IMR-90 (cell line): ENCODE data around the gene PDE6H. TPM values are rescaled to one million over a fixed set of nuclear protein-coding genes. Genes with fewer than 3 reads are reported as not detected.

ENCODE experiments used
- ATAC-seq: fragments of 200-7000 bp; cut with Tn5 transposase; 2 replicates; pipeline ENCODE4 v1.9.1; 2020; ENCODE audit warnings: low read depth, mild to moderate bottlenecking, moderate library complexity
- BruUV-seq: library from RNA; stranded (reverse); fragments of 400-500 nt; replicated peaks from 2 replicates; lab custom pipeline; 2021; lab: Mats Ljungman, UMichigan
- CTCF ChIA-PET: fragments of 300-600 bp; formaldehyde crosslinking; extraction: SDS; loops from one replicate; lab custom pipeline; 2021; ENCODE audit warnings: antibody characterized with exemption; lab: Yijun Ruan, JAX
- POLR2A ChIA-PET: fragments of 300-600 bp; sonication (Branson Sonifier 250); formaldehyde crosslinking; loops from one replicate; lab custom pipeline; 2022; ENCODE audit warnings: antibody characterized with exemption; ENCODE audit not compliant: unreplicated experiment; lab: Charles Lee
- DNase-seq: peaks from one replicate; pipeline ENCODE4 v3.0.0; 2013
- H2AFZ ChIP-seq: replicated peaks from 2 replicates; pipeline ENCODE3; 2013; ENCODE audit warnings: low read length, mild to moderate bottlenecking; ENCODE audit not compliant: poor library complexity
- H2AK5ac ChIP-seq: 2 replicates; pipeline ENCODE4 v1.6.1; 2013; ENCODE audit warnings: low read depth, low read length, inconsistent platforms
- H2AK9ac ChIP-seq: replicated peaks from 2 replicates; pipeline ENCODE3; 2013; ENCODE audit warnings: mild to moderate bottlenecking, low read depth, low read length, moderate library complexity; ENCODE audit not compliant: poor library complexity
- H2BK120ac ChIP-seq: 2 replicates; pipeline ENCODE4 v1.6.1; 2013; ENCODE audit warnings: low read depth, low read length, inconsistent platforms
- H2BK15ac ChIP-seq: 3 replicates; pipeline ENCODE4 v1.6.1; 2013; ENCODE audit warnings: low read depth, low read length, inconsistent platforms
- H2BK20ac ChIP-seq: 2 replicates; pipeline ENCODE4 v1.6.1; 2013; ENCODE audit warnings: low read depth, mild to moderate bottlenecking, inconsistent platforms, low read length, moderate library complexity
- H2BK5ac ChIP-seq: 2 replicates; pipeline ENCODE4 v1.6.1; 2013; ENCODE audit warnings: mild to moderate bottlenecking, low read depth, low read length, inconsistent platforms; ENCODE audit not compliant: poor library complexity, severe bottlenecking
- H3K14ac ChIP-seq: replicated peaks from 2 replicates; pipeline ENCODE4 v1.6.1; 2013; ENCODE audit warnings: low read depth, low read length, inconsistent platforms
- H3K18ac ChIP-seq: 2 replicates; pipeline ENCODE4 v1.6.1; 2013; ENCODE audit warnings: low read depth, low read length, control low read depth
- H3K23ac ChIP-seq: 2 replicates; pipeline ENCODE4 v1.6.1; 2013; ENCODE audit warnings: low read depth, low read length, inconsistent platforms
- H3K27ac ChIP-seq: 2 replicates; pipeline ENCODE4 v1.5.1; 2013; ENCODE audit warnings: mild to moderate bottlenecking, control low read depth, low read length; ENCODE audit not compliant: insufficient read depth
- H3K27me3 ChIP-seq: 2 replicates; pipeline ENCODE4 v1.6.1; 2013; ENCODE audit warnings: low read length; ENCODE audit not compliant: control insufficient read depth, insufficient read depth
- H3K36me3 ChIP-seq: 2 replicates; pipeline ENCODE4 v1.6.1; 2013; ENCODE audit warnings: low read length, mixed read lengths; ENCODE audit not compliant: control insufficient read depth, insufficient read depth
- H3K4ac ChIP-seq: 2 replicates; pipeline ENCODE4 v1.6.1; 2013; ENCODE audit warnings: low read depth, low read length, inconsistent platforms
- H3K4me1 ChIP-seq: 2 replicates; pipeline ENCODE4 v1.6.1; 2013; ENCODE audit warnings: low read length, mixed read lengths; ENCODE audit not compliant: control insufficient read depth, insufficient read depth
- H3K4me2 ChIP-seq: 2 replicates; pipeline ENCODE4 v1.6.1; 2013; ENCODE audit warnings: low read depth, mild to moderate bottlenecking, control low read depth, low read length, moderate library complexity
- H3K4me3 ChIP-seq: 2 replicates; pipeline ENCODE4 v1.5.1; 2013; ENCODE audit warnings: low read depth, mild to moderate bottlenecking, control low read depth, low read length, moderate library complexity; ENCODE audit not compliant: insufficient read depth
- H3K56ac ChIP-seq: 2 replicates; pipeline ENCODE4 v1.6.1; 2013; ENCODE audit warnings: low read length, inconsistent platforms; ENCODE audit not compliant: insufficient read depth; ENCODE audit errors: extremely low read depth
- H3K79me1 ChIP-seq, 2 experiments: 2 replicates each; pipeline ENCODE4 v1.6.1; 2013; ENCODE audit warnings: low read length in 2 of 2, inconsistent platforms in 1 of 2, low read depth in 1 of 2
- H3K9ac ChIP-seq: 2 replicates; pipeline ENCODE4 v1.6.1; 2013; ENCODE audit warnings: low read depth, low read length, control low read depth
- H3K9me1 ChIP-seq: 2 replicates; pipeline ENCODE4 v1.6.1; 2013; ENCODE audit warnings: low read length, inconsistent platforms; ENCODE audit not compliant: insufficient read depth
- H3K9me3 ChIP-seq: 2 replicates; pipeline ENCODE4 v1.6.1; 2013; ENCODE audit warnings: low read length; ENCODE audit not compliant: control insufficient read depth, insufficient read depth
- H4K20me1 ChIP-seq: 2 replicates; pipeline ENCODE4 v1.6.1; 2013; ENCODE audit warnings: low read length, inconsistent platforms; ENCODE audit not compliant: insufficient read depth
- H4K5ac ChIP-seq: 2 replicates; pipeline ENCODE4 v1.6.1; 2013; ENCODE audit warnings: mild to moderate bottlenecking, low read depth, low read length, control low read depth
- H4K8ac ChIP-seq, 2 experiments: 2 replicates each; pipeline ENCODE4 v1.6.1; 2013; ENCODE audit warnings: low read depth in 2 of 2, low read length in 2 of 2, control low read depth in 1 of 2, inconsistent platforms in 1 of 2
- H4K91ac ChIP-seq: 2 replicates; pipeline ENCODE4 v1.6.1; 2013; ENCODE audit warnings: low read depth, low read length, inconsistent platforms; ENCODE audit not compliant: insufficient read depth
- BHLHE40 ChIP-seq: fragments of 150-350 bp; IDR thresholded peaks from 2 replicates; pipeline ENCODE4 v1.6.1; 2016; ENCODE audit warnings: mild to moderate bottlenecking, low read depth, low read length
- CEBPB ChIP-seq: IDR thresholded peaks from 2 replicates; pipeline ENCODE4 v1.6.1; 2012; ENCODE audit warnings: low read depth, low read length, improper control_type of control experiment
- CHD1 ChIP-seq: IDR thresholded peaks from 2 replicates; pipeline ENCODE4 v1.6.1; 2012; ENCODE audit warnings: low read depth, low read length, improper control_type of control experiment
- FOS ChIP-seq: fragments of 150-350 bp; IDR thresholded peaks from 2 replicates; pipeline ENCODE4 v1.6.1; 2016; ENCODE audit warnings: low read depth, low read length
- MAFK ChIP-seq: IDR thresholded peaks from 2 replicates; pipeline ENCODE4 v1.6.1; 2012; ENCODE audit warnings: low read depth, low read length, improper control_type of control experiment
- MAZ ChIP-seq: IDR thresholded peaks from 2 replicates; pipeline ENCODE4 v1.6.1; 2012; ENCODE audit warnings: low read depth, mild to moderate bottlenecking, low read length, improper control_type of control experiment, moderate library complexity, borderline replicate concordance
- MXI1 ChIP-seq: IDR thresholded peaks from 2 replicates; pipeline ENCODE4 v1.6.1; 2012; ENCODE audit warnings: low read depth, mild to moderate bottlenecking, low read length, moderate library complexity, borderline replicate concordance
- NFE2L2 ChIP-seq: fragments of 150-350 bp; IDR thresholded peaks from 2 replicates; pipeline ENCODE4 v1.6.1; 2016; ENCODE audit warnings: low read depth, mild to moderate bottlenecking, low read length
- POLR2A ChIP-seq: IDR thresholded peaks from 2 replicates; pipeline ENCODE4 v1.6.1; 2012; ENCODE audit warnings: mild to moderate bottlenecking, low read depth, low read length
- RAD21 ChIP-seq: IDR thresholded peaks from 2 replicates; pipeline ENCODE4 v1.6.1; 2012; ENCODE audit warnings: low read length, improper control_type of control experiment
- RCOR1 ChIP-seq: IDR thresholded peaks from 2 replicates; pipeline ENCODE4 v1.6.1; 2012; ENCODE audit warnings: mild to moderate bottlenecking, low read length, improper control_type of control experiment; ENCODE audit not compliant: insufficient replicate concordance
- RFX5 ChIP-seq: IDR thresholded peaks from 2 replicates; pipeline ENCODE4 v1.8.0; 2012; ENCODE audit warnings: low read depth, mild to moderate bottlenecking, low read length, moderate library complexity
- SMC3 ChIP-seq: fragments of 150-350 bp; IDR thresholded peaks from 2 replicates; pipeline ENCODE4 v1.6.1; 2016; ENCODE audit warnings: low read depth, mild to moderate bottlenecking, antibody characterized with exemption, low read length, moderate library complexity
- WGBS, 2 experiments: methylation state at CpG; one replicate each; pipeline versions ENCODE4 v1.1.5 to v1.1.7; 2013; ENCODE audit warnings: missing lambda C conversion rate in 2 of 2; ENCODE audit not compliant: insufficient read length in 1 of 2; ENCODE audit errors: extremely low coverage in 2 of 2; 5-methylcytosine and 5-hydroxymethylcytosine counted together
- dilution Hi-C: fragments of 300-500 bp; cut with HindIII; formaldehyde crosslinking; loops from one replicate; pipeline ENCODE4 v1.14.3; 2018; ENCODE audit warnings: low sequenced_read_pairs; ENCODE audit not compliant: unreplicated experiment
- in situ Hi-C: fragments of 300-500 bp; cut with MboI; formaldehyde crosslinking; loops from 3 replicates; pipeline ENCODE4 v1.14.3; 2019; ENCODE audit warnings: low sequenced_read_pairs, inconsistent platforms, mixed read lengths
- intact Hi-C: fragments of 100-400 bp; cut with micrococcal nuclease; formaldehyde crosslinking; loops from 2 replicates; pipeline ENCODE4 v1.10.0; 2022
- polyA plus RNA-seq, 3 experiments: library from polyadenylated mRNA; depleted of rRNA; stranded (reverse); fragments of >200 nt; gene quantifications; 2 replicates each; pipeline ENCODE4 v1.2.3, GENCODE V29; 2012; ENCODE audit warnings: low replicate concordance in 1 of 3
- total RNA-seq: library from RNA; depleted of rRNA; stranded (reverse); fragments of >200 nt; gene quantifications from 2 replicates; pipeline ENCODE4 v1.2.3, GENCODE V29; 2012
- TF ChIP-seq, protein P1 (sequence below): fragments of 150-350 bp; IDR thresholded peaks from 2 replicates; pipeline ENCODE4 v1.6.1; 2017; ENCODE audit warnings: mild to moderate bottlenecking, antibody characterized with exemption, low read length, low read depth
- TF ChIP-seq, protein P2 (sequence below): conservative IDR thresholded peaks from 2 replicates; pipeline ENCODE4 v1.5.1; 2012; ENCODE audit warnings: mild to moderate bottlenecking, low read depth, low read length, improper control_type of control experiment
- TF ChIP-seq, protein P3 (sequence below): fragments of 150-350 bp; IDR thresholded peaks from 2 replicates; pipeline ENCODE4 v1.6.1; 2016; ENCODE audit warnings: low read depth, mild to moderate bottlenecking, low read length, moderate library complexity, borderline replicate concordance

Gene PDE6H
- total and polyA plus RNA-seq, 2 of the 4 experiments (the other 2 are of a cell fraction) = not detected

DNA sequence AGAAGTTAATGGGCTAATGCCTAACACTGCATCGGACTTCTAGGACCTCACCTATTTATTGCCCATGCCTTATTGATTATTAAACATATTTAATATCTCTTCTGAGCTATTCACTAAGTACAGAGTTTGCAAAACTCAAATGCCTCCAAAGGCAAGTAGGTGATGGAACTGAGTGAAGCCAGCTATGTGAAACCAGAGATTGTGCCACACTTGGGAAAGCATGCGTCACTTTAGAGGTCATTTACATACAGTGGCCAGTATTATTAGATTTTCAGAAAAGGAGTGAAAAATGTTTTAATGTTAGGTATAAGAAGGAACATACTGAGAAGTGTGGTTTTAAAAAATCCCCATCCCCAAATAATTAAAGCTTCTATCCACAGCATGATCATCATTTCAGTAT lies 27.7 kb downstream of the PDE6H start:
- Histone ChIP-seq H2BK20ac (no peak overlapping the region), H4K20me1 (no peaks in the 10 kb centered on the region), H3K23ac (no peak overlapping the region), H3K36me3 (no peaks in the 10 kb centered on the region), H3K27me3 (peaks cover 11% of the 10 kb centered on the region), H3K18ac (no peak overlapping the region), H3K9me3 (no peaks in the 10 kb centered on the region), H3K4me3 (no peak overlapping the region), H2BK5ac (no peak overlapping the region), H3K79me1 (no peaks in the 10 kb centered on the region), H3K4me2 (no peak overlapping the region), H4K91ac (no peak overlapping the region), H3K27ac (no peak overlapping the region), H4K5ac (no peak overlapping the region), H2BK15ac (no peak overlapping the region), H2AK9ac (no peak overlapping the region), H4K8ac (no peak overlapping the region), H3K14ac (no peak overlapping the region), H2AFZ (no peak overlapping the region), H3K4ac (no peak overlapping the region), H3K56ac (no peak overlapping the region), H3K4me1 (no peaks in the 10 kb centered on the region), H2AK5ac (no peak overlapping the region), H2BK120ac (no peak overlapping the region), H3K9me1 (no peaks in the 10 kb centered on the region), H3K9ac (no peak overlapping the region)
- POLR2A ChIA-PET = no interaction called here
- CTCF ChIA-PET = interaction anchor here (1.3 kb wide), 1 partner anchor 221 kb away, joined by 4 read pairs; the partner anchor contains the start of gene RERG
- in situ Hi-C loops (no loop called here), dilution Hi-C loops (no loop called here), intact Hi-C loops (loop anchor here (2.0 kb wide), 1 partner anchor 220 kb away; the partner anchor contains the start of gene RERG)
- ATAC-seq (no peak), DNase-seq (no peak)
- no CpG with 5 or more reads among the region's 2 CpGs for WGBS, 2 experiments
- TF ChIP-seq SMC3 (no peak), RAD21 (no peak), BHLHE40 (no peak), CEBPB (no peak), CHD1 (no peak), MAFK (no peak), MAZ (no peak), FOS (no peak), NFE2L2 (no peak), MXI1 (no peak), RCOR1 (no peak), POLR2A (no peak), RFX5 (no peak)
- TF ChIP-seq, protein P1, sequence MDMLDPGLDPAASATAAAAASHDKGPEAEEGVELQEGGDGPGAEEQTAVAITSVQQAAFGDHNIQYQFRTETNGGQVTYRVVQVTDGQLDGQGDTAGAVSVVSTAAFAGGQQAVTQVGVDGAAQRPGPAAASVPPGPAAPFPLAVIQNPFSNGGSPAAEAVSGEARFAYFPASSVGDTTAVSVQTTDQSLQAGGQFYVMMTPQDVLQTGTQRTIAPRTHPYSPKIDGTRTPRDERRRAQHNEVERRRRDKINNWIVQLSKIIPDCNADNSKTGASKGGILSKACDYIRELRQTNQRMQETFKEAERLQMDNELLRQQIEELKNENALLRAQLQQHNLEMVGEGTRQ = no peak
- TF ChIP-seq, protein P2, sequence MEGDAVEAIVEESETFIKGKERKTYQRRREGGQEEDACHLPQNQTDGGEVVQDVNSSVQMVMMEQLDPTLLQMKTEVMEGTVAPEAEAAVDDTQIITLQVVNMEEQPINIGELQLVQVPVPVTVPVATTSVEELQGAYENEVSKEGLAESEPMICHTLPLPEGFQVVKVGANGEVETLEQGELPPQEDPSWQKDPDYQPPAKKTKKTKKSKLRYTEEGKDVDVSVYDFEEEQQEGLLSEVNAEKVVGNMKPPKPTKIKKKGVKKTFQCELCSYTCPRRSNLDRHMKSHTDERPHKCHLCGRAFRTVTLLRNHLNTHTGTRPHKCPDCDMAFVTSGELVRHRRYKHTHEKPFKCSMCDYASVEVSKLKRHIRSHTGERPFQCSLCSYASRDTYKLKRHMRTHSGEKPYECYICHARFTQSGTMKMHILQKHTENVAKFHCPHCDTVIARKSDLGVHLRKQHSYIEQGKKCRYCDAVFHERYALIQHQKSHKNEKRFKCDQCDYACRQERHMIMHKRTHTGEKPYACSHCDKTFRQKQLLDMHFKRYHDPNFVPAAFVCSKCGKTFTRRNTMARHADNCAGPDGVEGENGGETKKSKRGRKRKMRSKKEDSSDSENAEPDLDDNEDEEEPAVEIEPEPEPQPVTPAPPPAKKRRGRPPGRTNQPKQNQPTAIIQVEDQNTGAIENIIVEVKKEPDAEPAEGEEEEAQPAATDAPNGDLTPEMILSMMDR = no peak
- TF ChIP-seq, protein P3, sequence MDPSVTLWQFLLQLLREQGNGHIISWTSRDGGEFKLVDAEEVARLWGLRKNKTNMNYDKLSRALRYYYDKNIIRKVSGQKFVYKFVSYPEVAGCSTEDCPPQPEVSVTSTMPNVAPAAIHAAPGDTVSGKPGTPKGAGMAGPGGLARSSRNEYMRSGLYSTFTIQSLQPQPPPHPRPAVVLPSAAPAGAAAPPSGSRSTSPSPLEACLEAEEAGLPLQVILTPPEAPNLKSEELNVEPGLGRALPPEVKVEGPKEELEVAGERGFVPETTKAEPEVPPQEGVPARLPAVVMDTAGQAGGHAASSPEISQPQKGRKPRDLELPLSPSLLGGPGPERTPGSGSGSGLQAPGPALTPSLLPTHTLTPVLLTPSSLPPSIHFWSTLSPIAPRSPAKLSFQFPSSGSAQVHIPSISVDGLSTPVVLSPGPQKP = no peak
- no TSS peak for BruUV-seq
